Effector CD4-positive, alpha-beta T cell (primary cell): ENCODE results near the gene PAQR4.
"Not testable (repeated sequence)": the region's sequence is repeated elsewhere in the genome, so short reads cannot be mapped to it uniquely, and the experiment has no call there.

Experiments
- DNase-seq: peaks from one replicate; pipeline ENCODE4 v3.0.0-alpha.2; 2020
- total RNA-seq: gene quantifications from one replicate; lab custom pipeline; 2026; lab: John Stamatoyannopoulos, UW

PAQR4 gene
- 2.1 reads per million, percentile 4 among the genes with 10 or more reads in this experiment for total RNA-seq

DNA sequence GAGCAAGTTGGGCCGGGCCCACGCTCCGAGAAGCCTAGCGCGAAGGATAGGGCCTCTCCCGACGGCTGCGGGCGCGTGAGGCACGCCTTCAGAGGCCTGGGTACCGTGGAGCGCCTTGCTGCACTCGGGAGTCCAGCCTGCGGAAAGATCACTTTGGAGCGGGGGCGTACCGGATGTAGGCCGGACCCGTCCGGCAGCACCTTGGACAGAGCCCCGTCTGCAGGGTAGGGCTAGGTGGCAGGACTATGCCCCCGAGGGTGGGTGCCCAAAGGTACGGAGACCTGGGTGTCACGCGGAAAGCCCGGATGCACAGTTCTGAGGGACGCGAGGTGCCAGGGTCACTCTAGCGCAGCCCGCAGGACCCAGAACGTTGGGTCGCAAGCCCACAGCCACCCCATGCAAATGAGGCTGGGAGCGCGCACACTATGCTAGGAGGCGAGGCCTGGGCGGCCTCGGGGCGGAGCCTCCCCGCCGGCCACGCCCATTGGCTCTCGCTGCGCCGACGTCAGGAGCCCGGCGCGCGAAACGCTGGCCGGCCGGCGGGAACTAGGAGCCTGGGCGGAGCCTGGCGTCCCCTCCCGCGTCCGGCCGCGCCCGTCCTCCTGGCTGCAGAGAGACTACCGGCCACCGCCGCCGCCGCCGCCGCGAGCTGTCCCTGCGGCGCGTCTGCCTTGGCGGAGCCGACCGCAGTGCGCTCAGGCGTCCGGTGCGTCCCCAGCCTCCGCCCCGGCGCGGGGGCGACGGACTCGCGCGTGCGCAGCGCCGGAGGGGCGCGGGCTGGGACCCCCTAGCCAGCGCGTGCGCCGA is at the start of gene PAQR4:
PAQR4 (plus strand) TSS at position 611 of the 807 bp plus-strand sequence. CDS start 327 bp downstream, outside the sequence.
- DNase-seq = peak; percentile 61

- DNase-seq = peak; percentile 62
These were observed 49.5 kb upstream of the PAQR4 start for GRCh38 chr16:2919511-2920255.

DNA sequence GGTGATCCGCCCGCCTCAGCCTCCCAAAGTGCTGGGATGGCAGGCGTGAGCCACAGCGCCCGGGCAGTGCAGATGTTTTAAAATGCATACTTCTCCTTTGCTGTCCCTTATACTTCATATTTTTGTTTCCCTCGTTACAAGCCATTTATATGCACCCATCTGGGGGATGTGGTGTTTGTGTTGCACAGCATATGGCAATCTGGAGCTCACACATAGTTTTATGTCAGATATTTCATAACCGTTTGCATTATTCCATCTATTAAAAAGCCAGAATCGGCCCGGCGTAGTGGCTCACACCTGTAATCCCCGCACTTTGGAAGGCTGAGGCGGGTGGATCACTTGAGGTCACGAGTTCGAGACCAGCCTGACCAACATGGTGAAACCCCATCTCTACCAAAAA is 45.7 kb upstream of the PAQR4 start:
- no peak for DNase-seq

- no peak for DNase-seq
These were observed 44.0 kb upstream of the PAQR4 start for GRCh38 chr16:2924901-2925755.

DNA sequence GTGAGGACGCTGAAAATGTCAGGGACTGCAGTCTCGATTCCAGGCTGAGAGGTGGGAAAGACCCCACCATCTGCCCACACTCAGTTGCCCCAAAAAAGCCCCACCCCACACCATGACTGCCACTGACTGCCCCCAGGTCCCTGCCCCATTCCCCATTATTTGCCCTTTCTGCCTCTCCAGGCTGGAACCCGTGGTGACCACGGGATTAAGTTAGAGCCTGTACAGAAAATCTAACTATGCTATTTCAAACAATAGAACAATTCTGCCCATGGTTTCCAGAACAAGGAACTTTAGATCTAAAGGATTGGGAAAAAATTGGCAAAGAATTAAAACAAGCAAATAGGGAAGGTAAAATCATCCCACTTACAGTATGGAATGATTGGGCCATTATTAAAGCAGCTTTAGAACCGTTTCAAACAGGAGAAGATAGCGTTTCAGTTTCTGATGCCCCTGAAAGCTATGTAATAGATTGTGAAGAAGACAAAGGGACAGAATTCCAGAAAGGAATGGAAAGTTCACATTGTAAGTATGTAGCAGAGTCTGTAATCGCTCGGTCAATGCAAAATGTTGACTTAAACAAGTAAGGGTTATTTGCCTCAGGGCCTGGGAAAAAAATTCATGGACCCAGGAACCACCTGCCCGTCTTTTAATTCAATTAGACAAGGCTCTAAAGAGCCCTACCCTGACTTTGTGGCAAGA is 43.0 kb upstream of the PAQR4 start:
- no peak for DNase-seq

DNA sequence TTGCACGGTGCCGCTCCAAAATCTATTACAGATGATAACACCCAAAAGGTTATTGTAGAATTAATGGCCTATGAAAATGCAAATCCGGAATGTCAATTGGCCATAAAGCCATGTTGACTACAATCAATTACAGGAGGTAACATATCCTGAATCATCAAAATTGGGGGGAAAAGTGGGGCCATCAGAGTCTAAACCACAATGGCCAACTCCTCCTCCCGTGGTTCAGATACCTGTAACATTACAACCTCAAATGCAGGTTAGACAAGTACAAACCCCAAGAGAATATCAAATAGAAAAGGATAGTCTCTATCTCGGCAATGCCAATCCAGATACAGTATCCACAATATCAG is 42.5 kb upstream of the PAQR4 start:
- no peak for DNase-seq

DNA sequence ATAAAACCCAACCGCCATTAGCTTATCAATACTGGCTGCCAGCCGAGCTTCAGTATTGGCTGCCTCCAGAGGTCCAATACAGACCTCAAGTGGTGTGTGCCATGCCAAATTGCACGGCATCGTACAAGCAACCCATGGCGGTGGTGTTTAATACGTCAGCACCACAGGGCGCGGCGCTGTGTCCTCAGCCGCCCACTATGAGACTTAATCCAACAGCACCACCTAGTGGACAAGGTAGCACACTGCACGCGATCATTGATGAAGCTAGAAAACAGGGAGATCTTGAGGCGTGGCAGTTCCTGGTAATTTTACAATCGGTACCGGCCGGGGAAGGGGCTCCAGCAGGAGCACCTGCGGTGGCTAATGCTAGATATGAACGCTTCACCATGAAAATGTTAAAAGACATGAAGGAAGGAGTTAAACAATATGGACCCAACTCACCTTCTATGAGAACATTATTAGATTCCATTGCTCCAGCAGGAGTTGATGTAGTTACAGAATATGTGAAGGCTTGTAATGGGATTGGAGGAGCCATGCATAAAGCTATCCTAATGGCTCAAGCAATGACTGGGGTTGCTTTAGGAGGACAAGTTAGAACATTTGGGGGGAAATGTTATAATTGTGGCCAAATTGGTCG is 42.0 kb upstream of the PAQR4 start:
- DNase-seq = peak; percentile 84

GRCh38 chr16:2928151-2928550 is 41.0 kb upstream of the PAQR4 start:
- not testable (repeated sequence) for DNase-seq

- DNase-seq = no peak
These were observed 40.4 kb upstream of the PAQR4 start for GRCh38 chr16:2928796-2929195.

GRCh38 chr16:2929693-2930092 is 39.5 kb upstream of the PAQR4 start:
- no peak for DNase-seq

GRCh38 chr16:2930236-2930635 is 38.9 kb upstream of the PAQR4 start:
- no peak for DNase-seq

DNA sequence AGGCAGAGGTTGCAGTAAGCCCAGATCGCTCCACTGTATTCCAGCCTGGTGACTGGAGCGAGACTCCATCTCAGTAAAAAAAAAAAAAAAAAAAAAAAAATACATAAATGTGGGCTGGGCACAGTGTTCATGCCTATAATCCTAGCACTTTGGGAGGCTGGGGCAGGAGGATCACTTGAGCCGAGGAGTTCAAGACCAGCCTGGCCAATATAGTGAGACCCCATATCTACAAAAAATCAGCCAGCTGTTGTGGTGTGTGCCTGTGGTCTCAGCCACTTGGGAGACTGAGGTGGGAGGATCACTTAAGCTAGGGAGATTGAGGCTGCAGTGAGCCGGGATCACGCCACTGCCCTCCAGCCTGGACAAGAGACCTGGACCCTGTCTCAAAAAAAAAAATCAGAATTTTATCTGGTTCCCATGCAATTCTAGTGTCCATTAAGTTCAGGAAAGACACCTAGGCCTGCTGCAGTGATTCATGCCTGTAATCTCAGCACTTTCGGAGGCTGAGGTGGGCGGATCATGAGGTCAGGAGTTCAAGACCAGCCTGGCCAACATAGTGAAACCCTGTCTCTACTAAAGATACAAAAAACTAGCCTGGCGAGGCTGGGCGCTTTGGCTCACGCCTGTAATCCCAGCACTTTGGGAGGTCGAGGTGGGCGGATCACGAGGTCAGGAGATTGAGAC is 37.8 kb upstream of the PAQR4 start:
- DNase-seq = not testable (repeated sequence)

DNA sequence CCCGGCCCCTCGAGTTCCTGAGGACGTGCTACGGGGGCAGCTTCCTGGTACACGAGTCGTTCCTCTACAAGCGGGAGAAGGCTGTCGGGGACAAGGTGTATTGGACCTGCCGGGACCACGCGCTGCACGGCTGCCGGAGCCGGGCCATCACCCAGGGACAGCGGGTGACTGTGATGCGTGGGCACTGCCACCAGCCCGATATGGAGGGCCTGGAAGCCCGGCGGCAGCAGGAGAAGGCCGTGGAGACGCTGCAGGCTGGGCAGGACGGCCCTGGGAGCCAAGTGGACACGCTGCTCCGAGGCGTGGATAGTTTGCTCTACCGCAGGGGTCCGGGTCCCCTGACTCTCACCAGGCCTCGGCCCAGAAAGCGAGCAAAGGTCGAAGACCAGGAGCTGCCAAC is 36.0 kb upstream of the PAQR4 start:
- DNase-seq = no peak

- DNase-seq = no peak
These were observed 35.4 kb upstream of the PAQR4 start for GRCh38 chr16:2933701-2934100.

- DNase-seq = no peak
These were observed 34.7 kb upstream of the PAQR4 start for GRCh38 chr16:2934450-2934849.

DNA sequence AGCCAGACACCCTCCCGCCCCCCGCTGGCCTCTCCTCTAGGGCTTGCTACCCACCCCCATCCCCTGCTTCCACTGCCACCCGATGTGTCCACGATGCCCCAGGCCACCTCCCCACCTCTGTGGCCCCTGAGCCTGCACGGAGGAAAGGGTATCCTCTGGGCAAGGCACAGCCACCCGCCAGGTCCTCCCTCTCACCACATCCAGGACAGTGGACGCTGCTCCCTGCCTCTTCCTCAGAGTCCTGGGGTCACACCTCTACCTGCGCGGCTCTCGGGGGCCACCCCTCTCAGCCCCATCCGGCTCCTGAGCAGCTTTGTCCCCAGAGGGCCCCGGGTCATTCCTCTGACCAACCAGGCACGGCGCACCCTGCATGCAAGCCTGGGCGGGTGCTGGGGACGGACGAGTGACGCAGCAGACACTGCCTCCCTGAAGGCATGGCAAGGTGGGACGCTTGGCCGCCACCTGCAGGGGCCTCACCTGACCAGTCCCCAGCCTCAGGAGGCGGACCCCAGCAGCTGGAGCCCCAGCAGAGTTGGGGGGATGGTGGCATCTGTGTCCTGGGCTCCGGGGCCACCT is 32.6 kb upstream of the PAQR4 start:
- DNase-seq = no peak

DNA sequence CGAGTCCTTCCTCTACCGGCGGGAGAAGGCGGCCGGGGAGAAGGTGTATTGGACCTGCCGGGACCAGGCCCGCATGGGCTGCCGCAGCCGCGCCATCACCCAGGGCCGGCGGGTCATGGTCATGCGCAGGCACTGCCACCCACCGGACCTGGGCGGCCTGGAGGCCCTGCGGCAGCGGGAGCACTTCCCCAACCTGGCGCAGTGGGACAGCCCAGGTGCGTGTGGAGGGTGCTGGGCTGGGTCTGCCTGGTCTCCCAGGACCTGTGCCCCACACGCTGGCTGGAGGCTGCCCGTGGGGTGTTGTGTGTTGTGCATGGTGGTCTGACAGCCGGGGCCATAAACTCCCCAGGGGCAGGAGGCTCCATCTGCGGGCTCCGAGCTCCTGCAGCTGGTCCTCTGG is 32.0 kb upstream of the PAQR4 start:
- DNase-seq = no peak

GRCh38 chr16:2938206-2938605 is 30.9 kb upstream of the PAQR4 start:
- DNase-seq = no peak

- no peak for DNase-seq
These were observed 29.2 kb upstream of the PAQR4 start for GRCh38 chr16:2939968-2940367.

- no peak for DNase-seq
These were observed 27.1 kb upstream of the PAQR4 start for GRCh38 chr16:2942045-2942444.

- not testable (repeated sequence) for DNase-seq
These were observed 25.4 kb upstream of the PAQR4 start for GRCh38 chr16:2943716-2944115.
